ENCODE data around the gene KLF4.
"Not testable (repeated sequence)": the region's sequence is repeated elsewhere in the genome, so short reads cannot be mapped to it uniquely, and the experiment has no call there.

The KLF4 gene

DNA sequence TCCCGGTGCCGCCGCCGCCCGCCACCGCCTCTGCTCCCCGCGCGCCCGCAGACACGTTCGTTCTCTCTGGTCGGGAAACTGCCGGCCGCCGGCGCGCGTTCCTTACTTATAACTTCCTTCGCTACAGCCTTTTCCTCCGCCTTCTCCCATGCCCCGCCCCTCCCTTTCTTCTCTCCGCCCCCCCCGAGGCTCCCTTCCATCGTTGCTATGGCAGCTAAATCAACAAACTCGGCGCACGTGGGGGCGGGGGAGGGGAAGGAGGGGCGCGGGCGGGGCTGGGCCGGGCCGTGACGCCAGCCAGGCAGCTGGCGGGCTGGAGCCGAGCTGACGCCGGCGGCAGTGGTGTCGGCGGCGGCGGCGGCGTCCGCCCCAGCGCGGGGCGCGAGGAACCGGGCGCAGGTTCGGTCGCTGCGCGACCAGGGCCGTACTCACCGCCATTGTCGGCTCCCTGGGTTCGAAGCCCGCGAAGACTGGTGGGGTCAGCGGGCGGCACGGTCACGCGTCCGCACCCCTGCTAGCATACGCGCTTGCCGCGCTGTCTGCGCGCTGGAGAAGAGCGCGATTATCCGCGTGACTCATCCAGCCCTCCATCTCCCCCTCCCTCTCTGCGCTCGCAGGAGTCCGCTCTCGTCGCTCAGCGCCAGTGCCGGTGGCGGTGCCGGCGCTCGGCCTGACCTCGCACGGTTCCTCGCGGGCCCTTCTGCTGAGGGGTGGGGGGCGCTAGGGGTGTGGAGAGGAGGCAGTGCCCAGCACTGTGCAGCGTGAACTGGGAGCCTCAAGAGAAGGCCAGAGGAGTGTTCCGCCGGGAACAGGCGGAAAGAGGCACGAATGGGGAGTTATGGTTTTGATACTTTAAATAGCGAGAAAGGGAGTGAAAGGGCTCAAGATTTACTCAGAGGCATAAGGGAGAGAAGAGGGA lies at the start of gene KLF4:
Gene KLF4, minus strand, starts transcription at position 83 of the 919 bp plus-strand sequence. CDS start 597 bp downstream, outside the sequence.
- peak; percentile 91 for DNase-seq (ENCODE audit: low spot score)

DNA sequence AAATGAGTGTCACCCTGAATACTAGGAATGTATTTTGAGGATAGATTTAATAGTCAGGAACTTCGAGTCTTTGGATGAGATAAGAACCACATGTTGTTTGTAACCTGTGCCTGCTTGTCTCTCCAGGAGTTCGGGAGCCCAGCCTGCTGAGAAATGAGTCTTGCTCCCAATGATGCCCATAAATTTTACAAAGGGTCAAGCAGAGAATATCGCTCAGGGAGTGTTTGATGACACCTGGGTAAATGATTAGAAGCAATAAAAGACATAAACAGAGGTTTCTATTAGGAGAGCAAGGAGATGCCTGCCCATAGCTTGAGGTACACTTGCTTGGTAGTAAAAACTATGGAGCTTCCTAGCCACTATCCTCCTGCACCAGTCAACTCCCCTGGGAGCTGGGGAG lies 46.9 kb upstream of the KLF4 start:
- DNase-seq (ENCODE audit: low spot score), result no peak

DNA sequence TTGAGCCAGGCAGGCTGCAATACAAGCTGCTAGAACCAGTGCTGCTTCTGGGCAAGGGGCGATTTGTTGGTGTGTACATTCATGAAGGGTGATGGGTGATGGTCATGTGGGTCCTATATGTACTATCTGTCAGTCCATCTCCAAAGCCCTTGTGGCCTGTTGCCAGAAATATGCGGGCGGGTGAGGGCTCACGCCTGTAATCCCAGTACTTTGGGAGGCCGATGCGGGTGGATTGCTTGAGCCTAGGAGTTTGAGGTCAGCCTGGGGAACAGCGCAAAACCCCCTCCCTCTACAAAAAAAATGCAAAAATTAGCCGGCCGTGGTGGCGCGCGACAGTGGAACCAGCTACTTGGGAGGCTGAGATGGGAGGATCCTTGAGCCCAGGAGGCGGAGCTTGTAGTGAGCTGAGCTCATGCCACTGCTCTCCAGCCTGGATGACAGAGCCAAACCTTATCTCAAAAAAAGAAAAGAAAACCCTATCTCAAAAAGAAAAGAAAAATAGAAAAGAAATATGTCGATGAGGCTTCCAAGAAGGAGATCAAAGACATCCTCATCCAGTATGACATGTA lies 45.0 kb upstream of the KLF4 start:
- DNase-seq (ENCODE audit: low spot score), result no peak

DNA sequence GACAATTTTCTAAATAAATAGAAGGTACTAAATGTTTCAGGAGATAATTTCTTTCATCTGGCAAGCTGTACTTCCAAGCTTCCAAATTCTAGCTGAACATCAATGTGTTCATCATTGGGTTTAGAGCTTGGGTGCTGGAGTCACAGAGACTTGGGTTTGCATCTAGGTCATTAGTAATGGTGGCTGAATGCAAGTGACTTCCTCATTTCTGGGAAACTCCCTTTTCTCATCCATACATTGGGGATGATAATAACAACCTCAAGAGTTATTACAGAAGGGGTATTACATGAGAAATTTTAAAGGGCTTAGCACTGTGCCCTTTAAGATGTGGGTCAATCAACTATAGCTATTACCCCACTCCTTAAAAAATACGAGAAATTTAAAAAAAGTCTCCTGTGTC lies 41.1 kb upstream of the KLF4 start:
- no peak for DNase-seq (ENCODE audit: low spot score)

DNA sequence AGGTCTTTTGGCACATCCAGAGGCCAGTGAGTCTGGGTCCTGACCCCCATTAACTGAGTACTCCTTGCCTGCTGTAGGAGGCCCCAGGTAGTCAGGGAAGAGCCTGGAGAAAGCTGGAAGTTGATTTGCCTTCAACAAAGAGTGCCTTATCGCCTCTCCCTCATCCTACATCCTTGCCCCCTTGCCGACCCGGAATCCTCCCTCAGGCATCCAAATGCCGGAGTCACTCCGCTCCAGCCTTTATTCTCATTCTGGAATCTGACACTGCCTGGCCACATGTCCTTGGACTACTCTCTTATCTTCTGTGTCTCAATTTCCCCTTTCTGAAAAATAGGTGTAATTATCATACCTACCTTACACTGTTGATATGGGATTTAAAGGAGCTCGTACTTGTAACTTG lies 39.1 kb upstream of the KLF4 start:
- no peak for DNase-seq (ENCODE audit: low spot score)

DNA sequence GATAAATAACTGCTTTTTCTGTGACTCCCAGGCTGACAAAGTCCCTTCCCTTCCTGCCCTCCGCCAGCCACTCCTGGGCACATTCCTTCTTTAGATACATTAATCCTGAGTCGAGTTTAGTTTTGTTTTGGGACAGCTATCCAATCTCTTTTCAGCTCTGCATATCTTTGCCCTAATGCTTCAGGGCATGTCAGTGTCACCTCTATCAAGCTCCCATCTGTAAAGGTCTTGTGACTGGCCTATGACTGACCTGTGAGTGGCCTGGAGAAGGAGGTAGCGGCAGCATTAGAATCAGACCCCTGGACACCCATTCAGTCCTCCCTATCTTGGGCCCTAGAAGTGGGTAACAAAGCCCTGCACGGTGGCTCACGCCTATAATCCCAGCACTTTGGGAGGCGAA lies 34.0 kb upstream of the KLF4 start:
- no peak for DNase-seq (ENCODE audit: low spot score)

DNA sequence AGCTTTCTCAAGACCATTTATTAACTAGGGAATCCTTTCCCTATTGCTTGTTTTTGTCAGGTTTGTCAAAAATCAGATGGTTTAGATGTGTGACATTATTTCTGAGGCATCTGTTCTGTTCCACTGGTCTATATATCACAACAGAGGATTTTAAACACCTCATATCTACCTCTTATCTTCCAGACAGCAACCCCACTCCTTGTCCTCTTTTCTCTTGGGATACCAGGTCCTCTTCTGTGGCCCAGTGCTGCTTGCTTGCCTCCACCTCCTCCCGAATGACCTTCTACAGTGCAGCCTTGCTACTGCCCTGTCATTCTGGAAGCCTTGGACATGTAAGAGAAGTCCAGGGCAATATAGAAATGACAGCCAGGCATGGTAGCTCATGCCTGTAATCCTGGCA lies 30.6 kb upstream of the KLF4 start:
- DNase-seq (ENCODE audit: low spot score), result no peak

DNA sequence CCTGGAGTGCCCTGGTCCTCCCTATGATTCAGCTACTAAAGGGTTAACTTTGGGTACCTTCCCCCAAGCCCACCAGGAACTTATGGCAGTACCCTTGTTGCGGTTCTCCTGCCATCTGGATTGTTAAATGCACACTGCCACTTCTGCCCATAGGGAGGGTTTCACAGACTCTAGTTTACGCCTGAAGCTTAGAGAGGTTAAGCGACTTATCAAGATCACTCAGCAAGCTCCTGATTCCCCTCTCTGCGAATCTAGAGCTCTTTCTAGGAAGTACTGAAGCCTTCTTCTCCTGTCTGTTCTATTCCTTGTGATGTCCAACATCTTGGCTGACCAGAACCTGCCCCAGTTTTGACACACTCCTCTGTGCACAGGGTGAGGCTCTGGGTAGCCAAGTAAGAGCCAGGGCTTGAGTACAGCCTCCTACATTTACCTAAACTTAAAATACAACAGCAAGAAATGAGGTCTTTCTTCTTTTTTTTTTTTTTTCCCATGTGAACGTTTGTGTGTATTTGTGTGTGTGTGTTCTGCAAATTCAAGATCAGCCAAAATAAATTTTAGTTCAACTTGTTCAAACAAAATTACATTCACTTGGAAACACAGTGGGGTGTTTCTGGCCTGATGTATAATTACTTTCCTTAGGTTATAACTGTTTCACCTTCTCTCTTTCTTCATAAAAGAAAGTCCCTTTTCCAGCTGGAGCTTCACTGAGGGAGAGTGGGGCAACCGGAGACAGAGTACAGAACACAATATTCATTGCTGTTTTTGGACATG lies 28.7 kb upstream of the KLF4 start:
- no peak for DNase-seq (ENCODE audit: low spot score)

DNA sequence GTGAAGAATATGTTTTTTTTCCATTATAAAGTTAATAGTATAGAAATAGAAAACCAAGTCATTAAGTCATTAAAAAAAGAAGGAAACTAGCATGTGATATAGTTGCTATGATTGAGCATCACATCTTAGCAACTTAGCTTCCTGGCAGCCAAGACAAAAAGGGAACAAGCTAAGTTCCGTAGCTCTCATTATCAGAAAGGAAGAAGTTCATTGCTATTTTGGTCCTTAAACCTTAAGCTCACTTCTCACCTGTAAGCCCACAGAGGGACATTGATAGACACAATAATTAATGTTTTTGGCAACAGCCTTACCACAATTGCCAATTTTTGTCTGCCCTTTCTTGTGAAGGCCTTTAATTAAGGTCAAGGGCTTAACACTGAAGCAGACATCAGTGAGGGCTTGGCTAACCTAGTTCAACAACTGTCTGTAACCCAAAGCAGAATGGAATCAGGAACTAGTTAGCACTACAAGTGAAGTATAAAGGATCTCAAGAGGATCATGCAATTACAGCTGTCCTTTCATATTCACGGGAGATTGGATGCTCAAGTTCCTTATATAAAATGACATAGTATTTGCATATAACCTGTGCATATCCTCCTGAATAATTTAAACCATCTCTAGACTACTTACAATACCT lies 24.0 kb upstream of the KLF4 start:
- DNase-seq (ENCODE audit: low spot score), result no peak

DNA sequence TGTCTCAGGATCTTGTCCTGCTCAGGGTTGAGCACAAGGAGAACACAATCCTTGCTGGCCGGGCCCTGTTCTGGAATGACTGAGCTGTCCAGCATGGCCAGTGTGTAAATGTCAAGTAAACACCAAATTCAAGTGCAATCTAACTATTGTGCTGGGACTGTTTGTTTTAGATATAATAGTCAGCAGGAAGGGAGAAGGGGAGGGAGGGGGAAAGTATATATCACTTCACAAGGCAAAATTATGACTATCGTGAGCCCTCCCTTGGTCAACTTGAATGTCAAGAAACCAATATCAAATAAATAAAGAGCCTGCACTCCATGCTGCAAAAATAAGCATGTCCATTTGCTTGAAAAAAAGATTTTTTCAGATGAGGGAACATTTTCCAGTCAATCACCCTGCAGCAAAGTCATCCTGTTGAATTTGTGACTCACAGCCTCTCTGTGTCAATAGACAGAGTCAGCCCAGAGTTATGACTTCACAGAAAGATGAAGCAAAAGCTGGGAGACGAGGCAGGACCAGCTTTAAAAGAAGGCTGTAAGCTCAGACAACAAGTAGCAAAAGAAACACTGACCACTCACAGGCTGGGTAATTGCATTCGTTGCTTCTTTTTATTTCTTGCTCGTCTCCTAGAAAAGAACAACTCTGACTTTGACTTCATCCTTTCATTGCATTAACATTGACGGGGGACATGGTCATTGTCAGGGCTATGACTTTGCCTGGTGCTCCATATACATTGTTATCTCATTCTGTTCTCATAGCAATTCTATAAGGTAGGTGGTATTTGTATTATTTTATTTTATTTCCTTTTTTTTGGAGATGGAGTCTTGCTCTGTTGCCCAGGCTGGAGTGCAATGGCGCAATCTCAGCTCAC lies 15.3 kb upstream of the KLF4 start:
- peak; percentile 53 for DNase-seq (ENCODE audit: low spot score)

DNA sequence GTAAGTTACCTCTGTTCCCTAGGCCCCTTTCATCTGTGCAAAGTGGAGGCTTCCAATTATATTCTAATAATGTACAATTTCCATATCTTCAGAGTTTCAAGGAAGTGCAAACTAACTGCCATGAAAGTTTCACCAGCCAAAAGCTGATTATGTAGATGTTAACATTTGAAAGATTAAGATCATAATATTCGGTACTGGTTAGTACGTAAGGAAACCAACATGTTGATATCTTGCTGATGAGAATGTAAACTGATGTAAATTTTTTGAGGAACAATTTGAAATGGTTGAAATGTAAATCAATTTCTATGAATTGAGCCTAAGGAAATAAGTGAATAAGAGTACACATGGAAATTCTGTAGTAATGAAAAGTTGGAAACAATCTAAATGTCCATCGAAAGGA lies 12.9 kb upstream of the KLF4 start:
- no peak for DNase-seq (ENCODE audit: low spot score)

DNA sequence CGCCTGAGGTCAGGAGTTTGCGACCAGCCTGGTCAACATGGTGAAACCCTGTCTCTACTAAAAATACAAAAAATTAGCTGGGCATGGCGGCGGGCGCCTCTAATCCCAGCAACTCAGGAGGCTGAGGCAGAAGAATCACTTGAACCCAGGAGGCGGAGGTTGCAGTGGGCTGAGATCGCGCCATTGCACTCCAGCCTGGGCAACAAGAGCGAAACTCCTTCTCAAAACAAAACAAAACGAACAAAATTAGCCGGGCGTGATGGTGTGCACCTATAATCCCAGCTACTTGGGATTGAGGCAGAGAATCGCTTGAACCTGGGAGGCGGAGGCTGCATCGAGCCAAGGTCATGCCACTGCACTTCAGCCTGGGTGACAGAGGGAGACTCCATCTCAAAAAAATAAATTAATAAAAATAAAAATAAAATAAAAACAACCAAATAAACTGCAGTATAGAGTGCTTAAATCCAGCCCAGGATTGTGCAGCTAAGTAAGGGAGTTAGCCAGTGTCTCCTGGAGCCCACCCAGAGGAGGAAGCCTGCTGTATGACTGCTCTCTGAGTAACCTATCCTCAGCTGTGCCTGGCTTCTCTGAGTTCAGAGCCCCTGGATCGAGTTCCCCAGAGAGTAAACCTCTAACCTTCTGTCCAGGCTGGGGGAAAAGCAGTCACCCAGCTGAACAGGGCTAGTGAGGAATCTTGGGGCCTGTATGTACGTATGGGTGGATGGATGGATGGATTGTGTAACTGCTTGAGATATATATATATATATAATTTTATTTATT lies 11.0 kb upstream of the KLF4 start:
- not testable (repeated sequence) for DNase-seq (ENCODE audit: low spot score)

DNA sequence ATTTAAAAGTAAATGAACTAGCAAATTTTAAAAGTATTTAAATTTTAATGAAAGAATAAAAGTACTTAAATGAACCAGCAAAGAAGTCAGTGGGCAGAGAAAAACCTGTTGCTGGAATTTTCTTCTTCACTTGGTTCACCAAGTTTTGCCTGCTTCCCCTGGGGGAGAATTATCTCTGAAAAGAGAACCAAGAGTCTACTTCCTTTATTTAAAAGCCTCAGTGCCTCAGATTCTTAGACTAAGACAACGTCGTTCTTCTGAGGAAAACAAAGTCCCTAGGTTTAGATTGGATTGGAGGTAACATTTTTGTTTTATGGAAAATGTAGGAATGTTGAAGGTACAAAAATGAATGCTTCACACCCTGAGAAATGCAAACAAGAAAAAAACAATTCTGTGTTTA lies 7.4 kb upstream of the KLF4 start:
- DNase-seq (ENCODE audit: low spot score), result no peak

DNA sequence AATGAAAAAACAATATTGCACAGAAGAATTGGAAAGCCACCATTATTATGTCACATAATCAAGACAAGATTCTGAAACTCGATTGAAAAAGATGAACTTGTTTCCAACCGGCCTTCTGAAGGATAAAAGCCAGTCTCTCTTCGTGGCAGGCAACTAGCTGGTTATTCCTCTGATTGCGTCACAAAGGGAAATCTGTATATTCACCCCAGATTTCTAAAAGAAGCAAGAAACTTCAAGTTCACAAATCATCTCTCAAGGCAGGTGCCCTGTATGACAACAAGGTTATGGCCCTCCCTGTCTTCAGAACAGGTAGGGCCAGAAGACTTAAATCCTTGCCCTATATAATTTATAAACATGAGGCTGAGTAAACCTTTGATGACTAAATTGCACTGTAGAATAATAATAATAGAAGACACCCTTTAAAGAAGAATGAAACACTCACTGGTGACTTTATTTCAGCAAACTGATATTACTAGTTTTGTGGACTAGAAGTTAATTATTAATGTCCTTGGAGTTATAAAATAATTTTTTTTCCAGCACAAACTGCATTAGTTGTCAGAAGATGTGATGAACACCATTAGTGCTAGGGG lies 2.9 kb upstream of the KLF4 start:
- no peak for DNase-seq (ENCODE audit: low spot score)

DNA sequence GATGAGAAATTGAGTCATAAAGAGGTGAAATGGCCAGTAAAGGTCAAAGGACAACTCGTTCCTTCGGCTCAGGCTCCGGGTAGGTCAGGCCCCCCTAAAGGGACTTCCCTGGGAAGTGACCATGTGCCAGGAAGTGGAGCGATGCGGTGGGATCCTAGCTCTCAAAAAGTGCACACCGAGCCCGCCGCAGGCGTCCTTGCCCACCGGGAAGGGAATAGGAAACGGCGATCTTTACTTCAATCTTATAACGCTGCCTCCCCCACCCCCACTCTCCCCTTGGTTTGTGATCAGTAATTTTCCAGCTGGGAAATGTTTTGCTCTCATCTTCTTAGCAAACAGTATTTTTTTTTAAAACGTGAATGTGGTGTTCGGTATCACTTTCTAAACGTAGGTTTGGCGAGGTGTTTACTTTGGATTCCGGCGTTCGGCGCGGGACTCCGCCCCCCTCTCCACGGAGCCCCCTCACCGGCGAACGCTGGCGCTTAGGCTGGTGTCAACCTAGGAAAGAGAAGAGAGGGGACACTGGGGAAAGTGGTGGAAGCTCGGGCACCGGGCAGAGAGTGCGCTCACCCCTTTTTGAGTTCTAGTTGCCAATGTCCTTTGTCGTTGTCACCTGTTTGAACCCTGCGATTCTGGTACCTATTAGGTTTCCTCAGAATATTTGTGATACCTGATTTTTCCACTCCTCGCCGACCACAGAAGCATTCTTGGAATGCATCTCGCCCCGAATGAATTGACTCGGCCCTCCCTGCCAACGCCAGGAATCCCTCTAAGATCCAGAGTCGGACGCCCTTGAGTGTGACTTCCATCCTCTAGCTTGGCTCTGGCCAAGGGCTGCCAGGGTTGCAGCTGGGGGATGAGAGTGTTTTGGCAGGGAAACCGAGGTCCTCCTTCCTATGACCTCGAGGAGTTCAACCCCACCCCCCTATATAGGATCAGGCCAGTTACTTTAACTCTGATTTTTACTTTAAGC lies 1.8 kb upstream of the KLF4 start:
- no peak for DNase-seq (ENCODE audit: low spot score)

DNA sequence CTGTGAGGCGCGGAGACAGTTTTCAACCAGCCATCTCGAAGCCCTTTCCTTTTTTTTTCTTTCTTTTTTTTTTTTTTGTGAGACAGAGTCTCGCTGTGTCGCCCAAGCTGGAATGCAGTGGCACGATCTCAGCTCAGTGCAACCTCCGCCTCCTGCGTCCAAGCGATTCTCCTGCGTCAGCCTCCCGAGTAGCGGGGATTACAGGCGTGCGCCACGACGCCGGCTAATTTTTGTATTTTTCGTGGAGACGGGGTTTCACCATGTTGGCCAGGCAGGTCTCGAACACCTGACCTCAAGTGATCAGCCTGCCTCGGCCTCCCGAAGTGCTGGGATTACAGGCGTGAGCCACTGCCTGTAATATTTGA lies 1.0 kb upstream of the KLF4 start:
- DNase-seq (ENCODE audit: low spot score), result not testable (repeated sequence)

DNA sequence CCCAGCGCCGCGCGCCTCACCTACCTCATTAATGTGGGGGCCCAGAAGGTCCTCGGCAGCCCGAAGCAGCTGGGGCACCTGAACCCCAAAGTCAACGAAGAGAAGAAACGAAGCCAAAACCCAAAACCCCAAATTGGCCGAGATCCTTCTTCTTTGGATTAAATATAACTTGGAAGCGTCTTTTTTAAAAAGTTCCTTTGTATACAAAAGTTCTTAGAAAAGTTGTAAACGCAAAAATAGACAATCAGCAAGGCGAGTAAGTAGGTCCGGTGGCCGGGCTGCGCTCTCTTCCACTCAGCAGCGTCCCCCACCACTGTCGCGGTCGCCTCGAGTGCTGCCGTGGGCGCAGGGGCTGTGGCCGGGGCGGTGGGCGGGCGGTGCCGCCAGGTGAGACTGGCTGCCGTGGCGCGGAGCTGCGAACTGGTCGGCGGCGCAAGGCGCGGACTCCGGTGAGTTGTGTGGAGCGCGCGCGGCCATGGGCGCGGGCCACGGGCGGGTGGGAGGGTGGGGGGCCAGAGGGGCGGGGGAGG lies 360 bp downstream of the KLF4 start:
- no peak for DNase-seq (ENCODE audit: low spot score)

DNA sequence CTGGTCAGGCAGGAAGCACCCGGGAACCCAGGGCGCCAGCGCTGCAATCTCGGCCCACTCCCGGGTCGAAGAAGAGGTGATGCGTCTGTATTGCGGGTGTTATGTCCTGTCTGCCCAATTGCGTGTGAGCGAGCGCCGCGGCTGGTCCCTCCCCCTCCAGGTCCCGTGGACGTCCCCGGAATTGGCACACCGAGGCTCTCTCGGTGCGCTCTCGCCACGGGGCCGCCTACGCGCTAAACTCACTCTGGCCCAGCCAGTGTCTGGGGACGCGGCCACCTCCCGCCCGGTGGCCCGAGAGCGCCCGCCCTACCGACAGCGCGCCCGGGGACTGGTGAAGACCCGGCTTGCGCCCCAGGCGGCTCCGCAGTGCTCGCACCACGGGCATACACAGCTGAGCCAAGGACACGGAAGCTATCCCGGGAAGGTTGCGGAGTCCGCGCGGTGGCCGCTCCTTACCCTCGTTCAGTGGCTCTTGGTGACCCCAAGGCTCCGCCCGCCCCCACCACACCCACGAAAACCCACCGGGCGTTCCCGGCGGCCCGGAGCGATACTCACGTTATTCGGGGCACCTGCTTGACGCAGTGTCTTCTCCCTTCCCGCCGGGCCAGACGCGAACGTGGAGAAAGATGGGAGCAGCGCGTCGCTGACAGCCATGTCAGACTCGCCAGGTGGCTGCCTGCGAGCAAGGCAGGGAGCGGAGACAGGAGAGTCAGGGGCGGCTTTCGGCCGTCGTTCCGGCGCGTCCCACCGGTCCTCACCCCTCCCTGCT lies 1.0 kb downstream of the KLF4 start:
- no peak for DNase-seq (ENCODE audit: low spot score)
